Measurements from ENCODE around the gene THUMPD2. TPM values are rescaled to one million over a fixed set of nuclear protein-coding genes. Genes with fewer than 3 reads are reported as not detected.

Gene THUMPD2
- polyA plus RNA-seq, 1 donor (not counting 4 experiments of a cell fraction or from before 2014, with no cell fraction given): 18.2 TPM

DNA sequence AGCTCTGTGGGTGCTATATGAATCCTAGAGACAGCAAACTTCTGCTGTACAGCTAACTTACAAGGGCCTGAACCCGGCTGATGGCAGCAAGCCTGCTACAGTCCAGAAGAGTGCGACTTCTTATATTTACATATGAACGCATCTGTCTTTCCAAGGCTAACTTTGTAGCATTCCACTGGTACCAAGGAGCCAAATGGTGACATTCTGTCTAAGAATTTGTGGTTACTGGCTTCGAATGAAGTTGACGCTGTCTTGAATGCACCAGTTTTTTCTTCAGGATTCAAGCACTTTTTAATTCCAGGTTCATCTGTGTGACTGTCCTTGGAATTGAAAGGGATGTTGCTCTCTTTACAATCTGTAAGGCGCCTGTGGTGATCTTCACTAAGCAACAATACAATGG lies 42.4 kb downstream of the THUMPD2 start:
- Histone ChIP-seq H3K9me3 (ENCODE audit: control insufficient read depth, low read depth, low read length) (no peaks in the 10 kb centered on the region), H3K27ac (ENCODE audit: control insufficient read depth, insufficient read depth, low read length) (no peak overlapping the region), H3K4me3 (ENCODE audit: control insufficient read depth in 2 of 3, extremely low read depth in 1 of 3, insufficient read depth in 2 of 3, low read depth in 1 of 3, low read length in 3 of 3) (no peak overlapping the region), H3K27me3 (ENCODE audit: control insufficient read depth, extremely low read depth, insufficient read depth, low read length) (no peaks in the 10 kb centered on the region), H3K4me2 (ENCODE audit: control insufficient read depth, extremely low read depth, insufficient read depth, low read depth, low read length) (no peak overlapping the region), H3K79me2 (ENCODE audit: control insufficient read depth, insufficient read depth, low read length) (peaks cover 17% of the 10 kb centered on the region), H2AFZ (ENCODE audit: control insufficient read depth, low read length) (no peak overlapping the region), H3K9ac (ENCODE audit: control insufficient read depth, extremely low read depth, insufficient read depth, low read length) (no peak overlapping the region), H3K9me1 (ENCODE audit: control insufficient read depth, extremely low read depth, insufficient read depth, low read length) (no peaks in the 10 kb centered on the region), H3K36me3 (ENCODE audit: control insufficient read depth in 2 of 2, extremely low read depth in 1 of 2, insufficient read depth in 2 of 2, low read length in 2 of 2) (peaks cover 18 to 46% of the 10 kb centered on the region in 2 experiments), H3K4me1 (ENCODE audit: control insufficient read depth, extremely low read depth, insufficient read depth, low read length) (peaks cover 14% of the 10 kb centered on the region), H4K20me1 (ENCODE audit: control insufficient read depth, extremely low read depth, insufficient read depth, low read length) (peaks cover 2% of the 10 kb centered on the region)
- DNase-seq (ENCODE audit: low read depth, low spot score): no peak
- FAIRE-seq: no peak
- TF ChIP-seq, protein P1, sequence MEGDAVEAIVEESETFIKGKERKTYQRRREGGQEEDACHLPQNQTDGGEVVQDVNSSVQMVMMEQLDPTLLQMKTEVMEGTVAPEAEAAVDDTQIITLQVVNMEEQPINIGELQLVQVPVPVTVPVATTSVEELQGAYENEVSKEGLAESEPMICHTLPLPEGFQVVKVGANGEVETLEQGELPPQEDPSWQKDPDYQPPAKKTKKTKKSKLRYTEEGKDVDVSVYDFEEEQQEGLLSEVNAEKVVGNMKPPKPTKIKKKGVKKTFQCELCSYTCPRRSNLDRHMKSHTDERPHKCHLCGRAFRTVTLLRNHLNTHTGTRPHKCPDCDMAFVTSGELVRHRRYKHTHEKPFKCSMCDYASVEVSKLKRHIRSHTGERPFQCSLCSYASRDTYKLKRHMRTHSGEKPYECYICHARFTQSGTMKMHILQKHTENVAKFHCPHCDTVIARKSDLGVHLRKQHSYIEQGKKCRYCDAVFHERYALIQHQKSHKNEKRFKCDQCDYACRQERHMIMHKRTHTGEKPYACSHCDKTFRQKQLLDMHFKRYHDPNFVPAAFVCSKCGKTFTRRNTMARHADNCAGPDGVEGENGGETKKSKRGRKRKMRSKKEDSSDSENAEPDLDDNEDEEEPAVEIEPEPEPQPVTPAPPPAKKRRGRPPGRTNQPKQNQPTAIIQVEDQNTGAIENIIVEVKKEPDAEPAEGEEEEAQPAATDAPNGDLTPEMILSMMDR (optimal IDR thresholded peaks at IDR 0.05 in 1 of 3, IDR thresholded peaks at IDR 0.05 in 1 of 3, conservative IDR thresholded peaks at IDR 0.05 in 1 of 3; ENCODE audit: extremely low read depth in 1 of 3, insufficient read depth in 2 of 3, low read length in 3 of 3): no peak
- TF ChIP-seq EZH2 (IDR thresholded peaks at IDR 0.05; ENCODE audit: low read length): no peak
- dilution Hi-C loops (cut with MboI; ENCODE audit: extremely low pct_ligation_motif_present, low sequenced_read_pairs): no loop called here

DNA sequence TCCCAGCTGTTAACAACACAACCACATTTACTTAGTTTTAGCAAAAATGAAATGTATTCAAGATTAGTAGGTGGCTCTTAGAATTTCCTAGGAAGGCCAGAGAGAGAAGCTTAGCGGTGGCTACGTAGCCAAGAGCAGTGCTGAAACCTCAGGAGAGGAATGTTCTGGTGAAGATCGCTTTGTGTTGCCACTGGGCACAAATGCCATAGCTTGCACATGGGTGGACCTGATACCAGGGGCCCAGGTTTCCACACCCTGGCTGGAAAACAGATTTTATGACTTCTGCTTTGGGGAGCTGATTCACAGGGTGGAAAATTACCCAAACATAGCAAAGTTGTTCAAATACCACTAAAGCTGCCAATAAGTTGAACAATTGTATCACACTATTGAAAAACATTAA lies 43.4 kb downstream of the THUMPD2 start:
- no peaks in the 10 kb centered on the region for H3K9me3 ChIP-seq (ENCODE audit: control insufficient read depth, low read depth, low read length)
- no peak overlapping the region for H2AFZ ChIP-seq (ENCODE audit: control insufficient read depth, low read length)
- dilution Hi-C loops (cut with MboI; ENCODE audit: extremely low pct_ligation_motif_present, low sequenced_read_pairs): no loop called here
- H3K79me2 ChIP-seq (ENCODE audit: control insufficient read depth, insufficient read depth, low read length): peaks cover 17% of the 10 kb centered on the region
- peaks cover 18 to 46% of the 10 kb centered on the region in 2 experiments for H3K36me3 ChIP-seq (ENCODE audit: control insufficient read depth in 2 of 2, extremely low read depth in 1 of 2, insufficient read depth in 2 of 2, low read length in 2 of 2)
- no peak for FAIRE-seq
- no peak overlapping the region for H3K4me2 ChIP-seq (ENCODE audit: control insufficient read depth, extremely low read depth, insufficient read depth, low read depth, low read length)
- H3K27ac ChIP-seq (ENCODE audit: control insufficient read depth, insufficient read depth, low read length): no peak overlapping the region
- no peak for DNase-seq (ENCODE audit: low read depth, low spot score)
- H3K27me3 ChIP-seq (ENCODE audit: control insufficient read depth, extremely low read depth, insufficient read depth, low read length): no peaks in the 10 kb centered on the region
- no peak for TF ChIP-seq EZH2 (IDR thresholded peaks at IDR 0.05; ENCODE audit: low read length)
- TF ChIP-seq, protein P1 (optimal IDR thresholded peaks at IDR 0.05 in 1 of 3, IDR thresholded peaks at IDR 0.05 in 1 of 3, conservative IDR thresholded peaks at IDR 0.05 in 1 of 3; ENCODE audit: extremely low read depth in 1 of 3, insufficient read depth in 2 of 3, low read length in 3 of 3): no peak
- no peak overlapping the region for H3K9ac ChIP-seq (ENCODE audit: control insufficient read depth, extremely low read depth, insufficient read depth, low read length)
- no peak overlapping the region for H3K4me3 ChIP-seq (ENCODE audit: control insufficient read depth in 2 of 3, extremely low read depth in 1 of 3, insufficient read depth in 2 of 3, low read depth in 1 of 3, low read length in 3 of 3)
- peaks cover 2% of the 10 kb centered on the region for H4K20me1 ChIP-seq (ENCODE audit: control insufficient read depth, extremely low read depth, insufficient read depth, low read length)
- peaks cover 14% of the 10 kb centered on the region for H3K4me1 ChIP-seq (ENCODE audit: control insufficient read depth, extremely low read depth, insufficient read depth, low read length)
- H3K9me1 ChIP-seq (ENCODE audit: control insufficient read depth, extremely low read depth, insufficient read depth, low read length): no peaks in the 10 kb centered on the region

Measured in keratinocyte (primary cell).